ENCODE data around the gene LUC7L3.
"Not testable (repeated sequence)": the region's sequence is repeated elsewhere in the genome, so short reads cannot be mapped to it uniquely, and the experiment has no call there.

The LUC7L3 gene

DNA sequence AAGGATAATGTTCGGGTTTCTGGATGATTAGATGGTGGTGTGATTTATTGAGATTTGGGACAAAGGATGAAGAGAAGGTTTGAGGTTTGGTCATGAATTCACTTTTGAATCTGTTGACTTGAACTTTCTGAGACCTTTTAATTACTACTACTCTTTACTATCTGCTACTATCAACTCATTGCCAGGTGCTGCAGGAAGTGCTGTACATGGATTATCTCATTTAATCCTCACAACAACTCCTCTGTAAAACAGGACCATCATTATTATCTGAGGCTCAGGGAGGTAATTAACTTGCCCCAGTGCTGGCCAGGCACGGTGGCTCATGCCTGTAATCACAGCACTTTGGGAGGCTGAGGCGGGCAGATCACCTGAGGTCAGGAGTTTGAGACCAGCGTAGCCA lies 8.8 kb upstream of the LUC7L3 start:
- DNase-seq: no peak

DNA sequence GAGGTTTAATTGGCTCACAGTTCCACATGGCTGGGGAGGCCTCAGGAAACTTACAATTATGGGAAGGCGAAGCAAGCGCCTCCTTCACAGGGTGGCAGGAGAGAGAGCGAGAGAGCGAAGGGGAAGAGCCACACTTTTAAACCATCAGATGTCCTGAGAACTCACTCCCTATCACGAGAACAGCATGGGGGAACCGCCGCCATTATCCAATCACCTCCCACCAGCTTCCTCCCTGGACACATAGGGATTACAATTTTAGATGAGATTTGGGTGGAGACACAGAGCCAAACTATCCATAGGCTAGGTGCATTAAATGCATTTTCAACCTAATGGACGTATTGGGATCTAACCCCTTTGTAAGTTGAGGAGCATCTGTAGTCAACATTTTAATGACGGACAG lies 6.8 kb upstream of the LUC7L3 start:
- no peak for DNase-seq

- no peak for DNase-seq
Measured at GRCh38 chr17:50715471-50715870, 3.9 kb upstream of the LUC7L3 start.

GRCh38 chr17:50719924-50720794 lies 756 bp downstream of the LUC7L3 start:
- DNase-seq: no peak

DNA sequence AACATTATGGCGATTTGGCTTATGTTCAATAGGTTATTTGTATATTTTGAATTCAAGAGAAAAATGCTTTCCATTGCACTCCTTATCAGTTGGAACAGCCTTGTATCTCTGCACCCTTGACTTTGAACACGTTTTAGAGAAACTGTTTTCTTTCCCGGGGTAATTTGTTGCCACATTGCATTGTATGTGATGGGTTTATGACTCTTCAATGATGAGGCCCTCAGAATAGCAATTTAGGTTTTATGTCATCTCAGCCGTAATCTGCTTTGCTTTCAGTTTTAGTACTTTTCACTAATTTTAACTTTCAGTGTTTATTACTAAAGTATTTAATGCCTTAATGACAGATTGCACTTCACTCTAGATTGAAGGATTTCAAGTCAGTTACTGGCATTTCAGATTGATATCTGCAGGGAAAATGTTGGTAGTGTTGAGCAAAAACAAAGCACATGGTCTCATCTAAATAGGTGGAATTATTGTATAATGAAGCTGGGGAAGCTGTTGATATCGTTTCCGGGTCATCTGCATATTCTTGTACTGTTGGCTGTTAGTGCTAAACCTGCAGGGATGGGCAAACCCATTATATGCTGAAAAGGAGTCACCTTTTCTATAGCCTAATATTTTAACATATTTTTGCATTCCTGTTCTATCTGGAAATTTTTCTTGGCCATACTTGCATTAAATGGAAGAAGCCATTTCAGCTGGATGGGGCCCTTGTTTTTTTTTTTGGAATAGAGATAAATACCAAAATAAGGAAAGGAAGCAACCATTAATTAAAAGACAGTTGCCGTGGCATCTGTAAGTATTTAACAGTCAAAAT lies 2.0 kb downstream of the LUC7L3 start:
- no peak for DNase-seq

DNA sequence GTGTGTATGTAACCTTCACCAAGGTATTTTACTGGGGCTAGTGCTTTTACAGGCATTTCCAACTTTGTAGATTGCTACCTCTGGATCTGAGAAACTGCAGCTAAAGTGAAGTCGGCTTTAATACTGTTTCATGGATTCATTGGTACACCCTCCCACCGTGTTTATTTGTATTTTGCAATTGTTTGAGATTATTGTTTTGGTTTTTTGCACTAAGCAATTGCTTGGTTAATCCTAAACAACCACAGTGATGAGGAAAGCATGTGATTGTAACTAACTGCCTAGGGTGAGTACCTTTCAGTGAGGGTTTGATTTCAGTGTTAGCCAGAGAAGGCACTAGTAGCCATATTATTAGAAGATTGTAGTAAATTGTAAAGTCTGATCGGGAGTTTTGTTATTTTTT lies 3.3 kb downstream of the LUC7L3 start:
- DNase-seq: no peak

- DNase-seq: not testable (repeated sequence)
Measured at GRCh38 chr17:50724622-50725021, 5.2 kb downstream of the LUC7L3 start.

- DNase-seq: no peak
Measured at GRCh38 chr17:50725769-50726655, 6.6 kb downstream of the LUC7L3 start.

GRCh38 chr17:50728112-50728429 lies 8.7 kb downstream of the LUC7L3 start:
- DNase-seq: no peak

- DNase-seq: no peak
Measured at GRCh38 chr17:50728881-50729765, 9.7 kb downstream of the LUC7L3 start.

- no peak for DNase-seq
Measured at GRCh38 chr17:50731575-50732460, 12.4 kb downstream of the LUC7L3 start.

DNA sequence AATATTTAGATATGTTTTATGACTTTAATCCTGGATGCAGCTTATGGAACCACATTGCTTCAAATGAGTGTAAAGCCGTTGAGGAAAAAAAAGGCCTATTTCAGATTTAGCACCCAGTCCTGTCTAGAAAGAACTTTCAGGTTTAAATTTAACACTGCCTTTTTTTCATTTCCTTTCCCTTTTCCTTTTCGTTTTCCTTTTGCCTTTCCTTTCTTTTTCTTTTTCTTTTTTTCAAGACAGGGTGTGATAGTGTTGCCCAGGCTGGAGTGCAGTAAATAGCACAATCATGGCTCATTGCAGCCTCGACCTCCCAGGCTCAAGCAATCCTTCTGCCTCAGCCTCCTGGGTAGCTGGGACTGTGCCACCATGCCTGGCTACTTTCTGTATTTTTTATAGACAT lies 15.9 kb downstream of the LUC7L3 start:
- no peak for DNase-seq

GRCh38 chr17:50737118-50737698 lies 17.8 kb downstream of the LUC7L3 start:
- no peak for DNase-seq

GRCh38 chr17:50739098-50739497 lies 19.7 kb downstream of the LUC7L3 start:
- DNase-seq: no peak

- DNase-seq: no peak
Measured at GRCh38 chr17:50745631-50746030, 26.2 kb downstream of the LUC7L3 start.

GRCh38 chr17:50749245-50749644 lies 29.8 kb downstream of the LUC7L3 start:
- DNase-seq: no peak

DNA sequence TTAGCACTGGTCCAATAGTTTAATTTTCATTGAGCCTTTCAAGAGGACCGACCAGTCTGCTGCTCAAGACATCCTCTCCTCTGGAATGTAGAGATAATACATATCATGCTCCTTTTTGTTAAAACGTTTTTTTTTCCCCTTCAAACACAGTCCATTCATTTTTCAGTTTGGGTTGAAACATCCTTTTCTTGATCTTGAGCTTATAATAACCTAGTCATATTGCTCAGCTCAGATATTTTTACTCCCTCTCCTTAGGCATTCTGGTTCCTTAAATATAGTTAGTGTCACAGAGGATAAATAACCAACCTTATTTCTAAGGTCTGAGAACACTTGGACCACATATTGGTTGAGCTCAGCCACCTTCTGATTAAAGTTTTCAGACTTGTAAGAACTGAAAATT lies 35.1 kb downstream of the LUC7L3 start:
- no peak for DNase-seq

- no peak for DNase-seq
Measured at GRCh38 chr17:50758524-50758923, 39.1 kb downstream of the LUC7L3 start.

DNA sequence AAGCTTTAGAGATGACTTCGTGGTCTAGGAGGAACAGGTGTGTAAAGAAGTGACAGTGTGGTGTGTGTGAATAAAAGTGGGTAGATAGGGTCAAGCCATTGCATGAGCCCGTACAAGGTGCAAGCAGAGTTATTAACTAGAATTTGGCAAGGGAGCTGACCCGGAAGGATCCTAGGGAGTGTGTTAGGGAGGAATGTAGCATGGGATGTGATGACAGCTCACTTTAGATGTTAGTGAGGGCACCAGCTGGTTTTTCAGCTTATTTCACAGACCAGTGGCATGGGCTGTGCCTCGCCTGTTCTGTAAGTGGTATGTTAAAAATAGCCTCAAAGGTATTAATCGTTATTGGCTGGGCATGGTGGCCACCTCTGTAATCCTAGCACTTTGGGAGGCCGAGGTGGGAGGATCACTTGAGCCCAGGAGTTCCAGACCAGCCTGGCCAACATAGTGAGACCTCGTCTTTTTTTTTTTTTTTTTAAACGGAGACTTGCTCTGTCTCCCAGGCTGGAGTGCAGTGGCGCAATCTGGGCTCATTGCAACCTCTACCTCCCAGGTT lies 39.7 kb downstream of the LUC7L3 start:
- DNase-seq: no peak

DNA sequence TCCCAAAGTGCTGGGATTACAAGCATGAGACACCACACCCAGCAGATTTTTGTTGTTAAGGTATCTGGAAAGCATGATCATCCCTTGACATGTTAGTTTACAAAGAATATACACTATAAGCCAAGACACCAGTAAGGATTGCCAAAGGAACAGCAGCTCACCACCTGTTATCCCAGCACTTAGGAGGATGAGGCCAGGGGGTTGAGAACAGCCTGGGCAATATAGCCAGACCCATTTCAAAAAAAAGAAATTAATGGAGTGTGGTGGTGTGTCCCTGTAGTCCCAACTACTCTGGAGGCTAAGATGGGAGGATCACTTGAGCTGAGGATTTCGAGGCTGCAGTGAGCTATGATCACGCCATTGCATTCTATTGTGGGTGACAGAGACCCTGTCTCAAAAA lies 42.8 kb downstream of the LUC7L3 start:
- DNase-seq: no peak
